RCC 7860 (cell line): ENCODE results near the gene SLC25A21.
"Not testable (repeated sequence)": the region's sequence is repeated elsewhere in the genome, so short reads cannot be mapped to it uniquely, and the experiment has no call there.

Experiments
- DNase-seq: peaks from one replicate; pipeline ENCODE4 v3.0.0-alpha.2; 2015; ENCODE audit warnings: low spot score
- FAIRE-seq: peaks from 2 replicates; lab custom pipeline; 2012; peaks lifted over from hg19 to GRCh38; lab: Jason Lieb, UNC

SLC25A21 gene

GRCh38 chr14:36996857-36997590 is 175.4 kb downstream of the SLC25A21 start:
- no peak for DNase-seq
- no peak for FAIRE-seq

- DNase-seq: peak; percentile 44
- FAIRE-seq: peak; percentile 69
These were observed 176.1 kb downstream of the SLC25A21 start for GRCh38 chr14:36996133-36996856.

- no peak for DNase-seq
- no peak for FAIRE-seq
These were observed 182.6 kb downstream of the SLC25A21 start for GRCh38 chr14:36989806-36990205.

- FAIRE-seq: no peak
- DNase-seq: no peak
These were observed 183.4 kb downstream of the SLC25A21 start for GRCh38 chr14:36988989-36989388.

- DNase-seq (no peak), FAIRE-seq (no peak)
These were observed 183.8 kb downstream of the SLC25A21 start for GRCh38 chr14:36988568-36988967.

- FAIRE-seq: no peak
- DNase-seq: no peak
These were observed 186.0 kb downstream of the SLC25A21 start for GRCh38 chr14:36986407-36986806.

- FAIRE-seq: peak; percentile 84
- DNase-seq: peak; percentile 18
These were observed 190.4 kb downstream of the SLC25A21 start for GRCh38 chr14:36981832-36982529.

GRCh38 chr14:36980413-36980812 is 192.0 kb downstream of the SLC25A21 start:
- not testable (repeated sequence) for DNase-seq, FAIRE-seq

GRCh38 chr14:36979863-36980262 is 192.5 kb downstream of the SLC25A21 start:
- no peak for DNase-seq
- no peak for FAIRE-seq

GRCh38 chr14:36976571-36977023 is 195.8 kb downstream of the SLC25A21 start:
- FAIRE-seq (no peak), DNase-seq (no peak)

- no peak for DNase-seq
- FAIRE-seq: no peak
These were observed 196.6 kb downstream of the SLC25A21 start for GRCh38 chr14:36975834-36976233.

- FAIRE-seq: no peak
- DNase-seq: no peak
These were observed 197.4 kb downstream of the SLC25A21 start for GRCh38 chr14:36974985-36975384.

GRCh38 chr14:36973806-36974442 is 198.5 kb downstream of the SLC25A21 start:
- peak; percentile 7 for DNase-seq

GRCh38 chr14:36971263-36971855 is 201.0 kb downstream of the SLC25A21 start:
- FAIRE-seq (no peak), DNase-seq (no peak)

More at GRCh38 chr14:36973806-36974442, 198.5 kb downstream of the SLC25A21 start:
- FAIRE-seq: no peak

- DNase-seq (no peak), FAIRE-seq (no peak)
These were observed 204.4 kb downstream of the SLC25A21 start for GRCh38 chr14:36967892-36968555.

- DNase-seq (no peak), FAIRE-seq (no peak)
These were observed 216.4 kb downstream of the SLC25A21 start for GRCh38 chr14:36955967-36956366.

- FAIRE-seq: no peak
- DNase-seq: no peak
These were observed 217.0 kb downstream of the SLC25A21 start for GRCh38 chr14:36955376-36955775.

- FAIRE-seq (no peak), DNase-seq (peak; percentile 6)
These were observed 219.7 kb downstream of the SLC25A21 start for GRCh38 chr14:36952689-36953088.

GRCh38 chr14:36951380-36951911 is 221.0 kb downstream of the SLC25A21 start:
- DNase-seq (no peak), FAIRE-seq (no peak)

- FAIRE-seq: no peak
- no peak for DNase-seq
These were observed 221.6 kb downstream of the SLC25A21 start for GRCh38 chr14:36950812-36951211.
